IPS-18c (cell line): Measurements from ENCODE around the gene MACO1.
"Not testable (repeated sequence)": the region's sequence is repeated elsewhere in the genome, so short reads cannot be mapped to it uniquely, and the experiment has no call there.

Source experiments
- H3K4me3 ChIP-seq: 2 replicates; pipeline ENCODE4 v1.7.0; 2013; ENCODE audit warnings: low read depth, mild to moderate bottlenecking, low read length, moderate library complexity; ENCODE audit not compliant: insufficient read depth
- H3K9me3 ChIP-seq: one replicate; pipeline ENCODE4 v1.6.1; 2013; ENCODE audit warnings: mild to moderate bottlenecking, low read length, moderate library complexity; ENCODE audit not compliant: control insufficient read depth, insufficient read depth

MACO1 gene

GRCh38 chr1:25502957-25503356 lies 72.3 kb downstream of the MACO1 start:
- Histone ChIP-seq H3K9me3 (peaks cover 3% of the 10 kb centered on the region), H3K4me3 (no peak overlapping the region)

GRCh38 chr1:25503551-25504426 lies 73.1 kb downstream of the MACO1 start:
- Histone ChIP-seq H3K4me3 (no peak overlapping the region), H3K9me3 (peaks cover 3% of the 10 kb centered on the region)

- H3K4me3 ChIP-seq: no peak overlapping the region
- peaks cover 3% of the 10 kb centered on the region for H3K9me3 ChIP-seq
Observed at GRCh38 chr1:25504706-25505595, 74.3 kb downstream of the MACO1 start.

GRCh38 chr1:25505656-25506385 lies 75.1 kb downstream of the MACO1 start:
- Histone ChIP-seq H3K9me3 (peaks cover 3% of the 10 kb centered on the region), H3K4me3 (no peak overlapping the region; the same call in 1 of the 2 replicates)

- not testable (repeated sequence) for H3K9me3 ChIP-seq
- H3K4me3 ChIP-seq: peak overlapping the region; percentile 20; the same call in 1 of the 2 replicates
Observed at GRCh38 chr1:25506566-25507463, 76.1 kb downstream of the MACO1 start.

- H3K4me3 ChIP-seq: no peak overlapping the region
- H3K9me3 ChIP-seq: no peaks in the 10 kb centered on the region
Observed at GRCh38 chr1:25513666-25514065, 83.0 kb downstream of the MACO1 start.

GRCh38 chr1:25515033-25515432 lies 84.3 kb downstream of the MACO1 start:
- no peaks in the 10 kb centered on the region for H3K9me3 ChIP-seq

GRCh38 chr1:25516686-25517085 lies 86.0 kb downstream of the MACO1 start:
- no peak overlapping the region for H3K4me3 ChIP-seq
- no peaks in the 10 kb centered on the region for H3K9me3 ChIP-seq

More at GRCh38 chr1:25515033-25515432, 84.3 kb downstream of the MACO1 start:
- no peak overlapping the region for H3K4me3 ChIP-seq

- no peak overlapping the region for H3K4me3 ChIP-seq
- H3K9me3 ChIP-seq: no peaks in the 10 kb centered on the region
Observed at GRCh38 chr1:25517476-25518394, 87.0 kb downstream of the MACO1 start.

GRCh38 chr1:25519624-25520023 lies 88.9 kb downstream of the MACO1 start:
- Histone ChIP-seq H3K4me3 (no peak overlapping the region), H3K9me3 (no peaks in the 10 kb centered on the region)

- H3K9me3 ChIP-seq: no peaks in the 10 kb centered on the region
- H3K4me3 ChIP-seq: no peak overlapping the region
Observed at GRCh38 chr1:25520446-25521061, 89.9 kb downstream of the MACO1 start.

GRCh38 chr1:25522031-25522655 lies 91.4 kb downstream of the MACO1 start:
- Histone ChIP-seq H3K9me3 (no peaks in the 10 kb centered on the region), H3K4me3 (no peak overlapping the region)

- H3K4me3 ChIP-seq: no peak overlapping the region
- H3K9me3 ChIP-seq: no peaks in the 10 kb centered on the region
Observed at GRCh38 chr1:25523542-25523941, 92.8 kb downstream of the MACO1 start.

- no peak overlapping the region for H3K4me3 ChIP-seq
- no peaks in the 10 kb centered on the region for H3K9me3 ChIP-seq
Observed at GRCh38 chr1:25524568-25525360, 94.1 kb downstream of the MACO1 start.
